Gastroesophageal sphincter (tissue), 4 donors: ENCODE data around the gene GALNT4. TPM values are rescaled to one million over a fixed set of nuclear protein-coding genes. Genes with fewer than 3 reads are reported as not detected.

Experiments
- ATAC-seq: fragments of 150-250 bp; one replicate; pipeline ENCODE4 v1.9.1; 2016; ENCODE audit warnings: mild to moderate bottlenecking, moderate library complexity
- H3K27ac ChIP-seq, 4 donors: fragments of 200-600 bp; sonication (generic) in 3 of 4; 1 replicate in 3 of 4; 2 replicates in 1 of 4; pipeline ENCODE4 v1.5.1; 2016 to 2019
- H3K27me3 ChIP-seq: fragments of 200-600 bp; sonication (generic); one replicate; pipeline ENCODE4 v1.5.1; 2019
- H3K36me3 ChIP-seq, 2 donors: fragments of 200-600 bp; sonication (generic); one replicate each; pipeline ENCODE4 v1.5.1; 2019; ENCODE audit warnings: control low read depth in 1 of 2
- H3K4me1 ChIP-seq, 3 donors: fragments of 200-600 bp; sonication (generic); 1 replicate in 2 of 3; 2 replicates in 1 of 3; pipeline ENCODE4 v1.5.1; 2016 to 2019; ENCODE audit warnings: control low read depth in 2 of 3
- H3K4me3 ChIP-seq, 2 donors: fragments of 200-600 bp; sonication (generic); one replicate each; pipeline ENCODE4 v1.5.1; 2019; ENCODE audit warnings: mild to moderate bottlenecking in 1 of 2, moderate library complexity in 1 of 2
- H3K9me3 ChIP-seq, 3 donors: fragments of 200-600 bp; sonication (generic); one replicate each; pipeline ENCODE4 v1.5.1; 2017 to 2019; ENCODE audit warnings: control low read depth in 2 of 3
- CTCF ChIP-seq, 4 experiments: fragments of 200-600 bp in 2 of 4; fragments of 450-650 bp in 2 of 4; sonication (generic) in 1 of 4; IDR thresholded peaks; one replicate each; pipeline ENCODE4 v1.5.1; 2017 to 2019; ENCODE audit warnings: antibody characterized with exemption in 4 of 4, mild to moderate bottlenecking in 2 of 4, moderate library complexity in 2 of 4
- EP300 ChIP-seq: sonication (generic); formaldehyde crosslinking; IDR thresholded peaks from one replicate; pipeline ENCODE4 v1.6.1; 2017; ENCODE audit warnings: antibody characterized with exemption, mild to moderate bottlenecking
- POLR2A ChIP-seq, 2 donors: fragments of 450-650 bp; IDR thresholded peaks; one replicate each; pipeline ENCODE4 v1.6.1; 2017; ENCODE audit warnings: antibody characterized with exemption in 2 of 2, mild to moderate bottlenecking in 2 of 2, moderate library complexity in 1 of 2
- POLR2AphosphoS5 ChIP-seq: sonication (generic); formaldehyde crosslinking; IDR thresholded peaks from one replicate; pipeline ENCODE4 v1.6.1; 2017; ENCODE audit warnings: antibody characterized with exemption
- WGBS, 2 donors: methylation state at CpG; one replicate each; pipeline ENCODE4 v1.1.5; 2018; ENCODE audit warnings: low coverage in 1 of 2; 5-methylcytosine and 5-hydroxymethylcytosine counted together
- total RNA-seq, 4 donors: library from RNA; depleted of rRNA; stranded (reverse); fragments of >200 nt; gene quantifications; one replicate each; pipeline ENCODE4 v1.1.0, GENCODE V29; 2016

Gene GALNT4
- total RNA-seq, 4 donors from 2014 or later = 5.3 to 10.8 (median 7.1) TPM

- no peaks in the 10 kb centered on the region for H3K9me3 ChIP-seq
- no peak for TF ChIP-seq POLR2AphosphoS5
- TF ChIP-seq CTCF (IDR thresholded peaks at IDR 0.05) = no peak
- TF ChIP-seq POLR2A (IDR thresholded peaks at IDR 0.05) = no peak
- no peak for TF ChIP-seq EP300
- 60 to 90% methylated on average over 1 to 10 of the region's 19 CpGs for WGBS, 2 donors
- H3K36me3 ChIP-seq = peaks cover 0 to 5% of the 10 kb centered on the region in 2 donors
- H3K4me1 ChIP-seq = no peaks in the 10 kb centered on the region
- ATAC-seq = no peak
- H3K27ac ChIP-seq = no peak overlapping the region
- H3K27me3 ChIP-seq = no peaks in the 10 kb centered on the region
- H3K4me3 ChIP-seq = no peak overlapping the region
Observed at GRCh38 chr12:89499857-89500256, 24.7 kb downstream of the GALNT4 start.

GRCh38 chr12:89497467-89497866, 27.1 kb downstream of the GALNT4 start:
- WGBS, 2 donors = 76 to 82% methylated on average over 4 of the region's 4 CpGs
- peak; percentile 53 for ATAC-seq
- peak overlapping the region in 1 of 4 donors; percentile 37 for H3K27ac ChIP-seq

GRCh38 chr12:89497005-89497404, 27.6 kb downstream of the GALNT4 start:
- H3K27ac ChIP-seq = no peak overlapping the region
- no peak overlapping the region for H3K4me3 ChIP-seq
- ATAC-seq = no peak
- H3K36me3 ChIP-seq = peaks cover 0 to 11% of the 10 kb centered on the region in 2 donors
- H3K27me3 ChIP-seq = no peaks in the 10 kb centered on the region
- 46 to 78% methylated on average over 4 of the region's 4 CpGs for WGBS, 2 donors
- no peaks in the 10 kb centered on the region for H3K9me3 ChIP-seq
- TF ChIP-seq EP300 (no peak), POLR2A (IDR thresholded peaks at IDR 0.05) (no peak), CTCF (IDR thresholded peaks at IDR 0.05) (no peak), POLR2AphosphoS5 (no peak)
- no peaks in the 10 kb centered on the region for H3K4me1 ChIP-seq

More at GRCh38 chr12:89497467-89497866, 27.1 kb downstream of the GALNT4 start:
- Histone ChIP-seq H3K36me3 (peaks cover 0 to 11% of the 10 kb centered on the region in 2 donors), H3K9me3 (no peaks in the 10 kb centered on the region), H3K4me3 (no peak overlapping the region), H3K4me1 (no peaks in the 10 kb centered on the region), H3K27me3 (no peaks in the 10 kb centered on the region)
- TF ChIP-seq POLR2AphosphoS5 = no peak
- TF ChIP-seq POLR2A (IDR thresholded peaks at IDR 0.05) = no peak
- no peak for TF ChIP-seq EP300

- H3K36me3 ChIP-seq = peaks cover 0 to 31% of the 10 kb centered on the region in 2 donors
- no peaks in the 10 kb centered on the region for H3K4me1 ChIP-seq
- no peak for TF ChIP-seq POLR2AphosphoS5
- TF ChIP-seq EP300 = no peak
- ATAC-seq = no peak
- H3K9me3 ChIP-seq = no peaks in the 10 kb centered on the region
- H3K27ac ChIP-seq = no peak overlapping the region
- H3K27me3 ChIP-seq = no peaks in the 10 kb centered on the region
- 89 to 100% methylated on average over 2 to 7 of the region's 9 CpGs for WGBS, 2 donors
- H3K4me3 ChIP-seq = no peak overlapping the region
Observed at GRCh38 chr12:89494411-89495231, 30.0 kb downstream of the GALNT4 start.

- 95 to 100% methylated on average over 3 to 5 of the region's 5 CpGs for WGBS, 2 donors
- H3K4me3 ChIP-seq = no peak overlapping the region
- no peaks in the 10 kb centered on the region for H3K9me3 ChIP-seq
- no peak for ATAC-seq
- TF ChIP-seq POLR2A (IDR thresholded peaks at IDR 0.05) = no peak
- TF ChIP-seq POLR2AphosphoS5 = no peak
- no peak for TF ChIP-seq CTCF (IDR thresholded peaks at IDR 0.05)
- TF ChIP-seq EP300 = no peak
- H3K36me3 ChIP-seq = peaks cover 0 to 38% of the 10 kb centered on the region in 2 donors
- H3K4me1 ChIP-seq = no peaks in the 10 kb centered on the region
- H3K27ac ChIP-seq = no peak overlapping the region
- H3K27me3 ChIP-seq = no peaks in the 10 kb centered on the region
Observed at GRCh38 chr12:89493670-89494302, 30.8 kb downstream of the GALNT4 start.
